Liver (tissue), 9 donors: ENCODE data around the gene CDH26. TPM values are rescaled to one million over a fixed set of nuclear protein-coding genes. Genes with fewer than 3 reads are reported as not detected.

Source experiments
- DNase-seq: peaks from one replicate; pipeline ENCODE4 v3.0.0-alpha.2; 2017; ENCODE audit warnings: low spot score
- H3K27ac ChIP-seq, 2 donors: one replicate each; pipeline ENCODE4 v1.7.0; 2013; ENCODE audit warnings: inconsistent platforms in 2 of 2, low read length in 2 of 2, control low read depth in 1 of 2, low read depth in 1 of 2, mild to moderate bottlenecking in 1 of 2
- H3K27me3 ChIP-seq, 4 donors: one replicate each; pipeline versions ENCODE4 v1.6.1 to v1.7.0; 2013; ENCODE audit warnings: low read length in 3 of 4, inconsistent platforms in 1 of 4, mild to moderate bottlenecking in 1 of 4, moderate library complexity in 1 of 4; ENCODE audit not compliant: control insufficient read depth in 4 of 4, insufficient read depth in 4 of 4
- H3K36me3 ChIP-seq, 4 donors: one replicate each; pipeline versions ENCODE4 v1.6.1 to v1.7.0; 2013; ENCODE audit warnings: low read length in 3 of 4, mild to moderate bottlenecking in 3 of 4, low read depth in 1 of 4, moderate library complexity in 1 of 4; ENCODE audit not compliant: control insufficient read depth in 4 of 4, insufficient read depth in 3 of 4
- H3K4me1 ChIP-seq, 4 donors: one replicate each; pipeline versions ENCODE4 v1.6.1 to v1.7.0; 2013; ENCODE audit warnings: low read length in 3 of 4, mild to moderate bottlenecking in 3 of 4, moderate library complexity in 1 of 4; ENCODE audit not compliant: control insufficient read depth in 4 of 4, insufficient read depth in 4 of 4
- H3K4me3 ChIP-seq, 3 donors: one replicate each; pipeline versions ENCODE4 v1.6.1 to v1.7.0; 2013; ENCODE audit warnings: low read length in 3 of 3, control low read depth in 1 of 3, low read depth in 1 of 3, mild to moderate bottlenecking in 1 of 3
- H3K9ac ChIP-seq, 2 donors: one replicate each; pipeline ENCODE4 v1.7.0; 2013; ENCODE audit warnings: low read length in 2 of 2, mild to moderate bottlenecking in 2 of 2, moderate library complexity in 2 of 2, control low read depth in 1 of 2, low read depth in 1 of 2
- H3K9me3 ChIP-seq, 4 donors: one replicate each; pipeline versions ENCODE4 v1.6.1 to v1.7.0; 2013; ENCODE audit warnings: low read length in 3 of 4; ENCODE audit not compliant: control insufficient read depth in 4 of 4
- ATF3 ChIP-seq: IDR thresholded peaks from 2 replicates; pipeline ENCODE4 v1.6.1; 2016; ENCODE audit warnings: antibody characterized with exemption
- CTCF ChIP-seq: fragments of 150-350 bp; IDR thresholded peaks from 2 replicates; pipeline ENCODE4 v1.5.1; 2017; ENCODE audit warnings: improper control_type of control experiment, low read depth, low read length; ENCODE audit not compliant: missing input control
- EGR1 ChIP-seq, 2 donors: IDR thresholded peaks; 2 replicates each; pipeline ENCODE4 v1.6.1; 2016 to 2018; ENCODE audit warnings: antibody characterized with exemption in 2 of 2, low read depth in 2 of 2
- FOXA1 ChIP-seq: IDR thresholded peaks from 2 replicates; pipeline ENCODE4 v1.6.1; 2016; ENCODE audit warnings: antibody characterized with exemption
- FOXA2 ChIP-seq: IDR thresholded peaks from 2 replicates; pipeline ENCODE4 v1.6.1; 2016; ENCODE audit warnings: antibody characterized with exemption
- GABPA ChIP-seq, 2 donors: IDR thresholded peaks in 1 of 2; conservative IDR thresholded peaks in 1 of 2; 2 replicates each; pipeline ENCODE4 v1.6.1; 2016; ENCODE audit warnings: antibody characterized with exemption in 2 of 2, mild to moderate bottlenecking in 1 of 2, moderate library complexity in 1 of 2
- HNF4A ChIP-seq, 2 donors: conservative IDR thresholded peaks; 2 replicates each; pipeline ENCODE4 v1.6.1; 2016; ENCODE audit warnings: antibody characterized with exemption in 2 of 2, mild to moderate bottlenecking in 2 of 2
- HNF4G ChIP-seq: IDR thresholded peaks from 2 replicates; pipeline ENCODE4 v1.6.1; 2016; ENCODE audit warnings: antibody characterized with exemption
- JUND ChIP-seq, 2 donors: IDR thresholded peaks; 2 replicates each; pipeline ENCODE4 v1.6.1; 2016; ENCODE audit warnings: antibody characterized with exemption in 2 of 2
- NR2F2 ChIP-seq: IDR thresholded peaks from 2 replicates; pipeline ENCODE4 v1.6.1; 2016; ENCODE audit warnings: antibody characterized with exemption
- RAD21 ChIP-seq, 2 donors: IDR thresholded peaks; 2 replicates each; pipeline ENCODE4 v1.6.1; 2016; ENCODE audit warnings: antibody characterized with exemption in 2 of 2, mild to moderate bottlenecking in 2 of 2
- REST ChIP-seq: IDR thresholded peaks from 2 replicates; pipeline ENCODE4 v1.6.1; 2016; ENCODE audit warnings: antibody characterized with exemption, mild to moderate bottlenecking
- RXRA ChIP-seq, 2 donors: IDR thresholded peaks; 2 replicates each; pipeline ENCODE4 v1.6.1; 2017 to 2018; ENCODE audit warnings: antibody characterized with exemption in 2 of 2, mild to moderate bottlenecking in 1 of 2
- SP1 ChIP-seq: IDR thresholded peaks from 2 replicates; pipeline ENCODE4 v1.6.1; 2018; ENCODE audit warnings: antibody characterized with exemption, mild to moderate bottlenecking
- TAF1 ChIP-seq: conservative IDR thresholded peaks from 2 replicates; pipeline ENCODE4 v1.6.1; 2016; ENCODE audit warnings: antibody characterized with exemption, mild to moderate bottlenecking
- YY1 ChIP-seq: IDR thresholded peaks from 2 replicates; pipeline ENCODE4 v1.6.1; 2016; ENCODE audit warnings: antibody characterized with exemption, mild to moderate bottlenecking
- WGBS: extraction: QIAGEN DNeasy Blood & Tissue Kit; methylation state at CpG from one replicate; pipeline ENCODE4 v1.1.7; 2013; 5-methylcytosine and 5-hydroxymethylcytosine counted together
- polyA plus RNA-seq, 2 donors: library from polyadenylated mRNA; stranded (reverse) in 1 of 2; unstranded in 1 of 2; fragments of 200-250 nt in 1 of 2; fragments of >200 nt in 1 of 2; fragmentation: Nextera tagmentation in 1 of 2; extraction: Ambion mirVana in 1 of 2; gene quantifications; one replicate each; pipeline versions ENCODE4 v1.2.1 to v1.2.3, GENCODE V29; 2013 to 2015
- total RNA-seq, 2 donors: library from RNA; depleted of rRNA; stranded (reverse); fragments of >200 nt; gene quantifications; one replicate each; pipeline ENCODE4 v1.2.3, GENCODE V29; 2014
- TF ChIP-seq, protein P1 (sequence below): IDR thresholded peaks from 2 replicates; pipeline ENCODE4 v1.6.1; 2016; ENCODE audit warnings: antibody characterized with exemption
- TF ChIP-seq, protein P2 (sequence below): IDR thresholded peaks from 2 replicates; pipeline ENCODE4 v1.6.1; 2016; ENCODE audit warnings: antibody characterized with exemption
- donor health status: healthy.
- donor health status: healthy.
- donor health status: healthy.
- donor health status: healthy.
- donor health status: healthy.

The CDH26 gene
- total and polyA plus RNA-seq, 4 donors: 0.03 to 0.70 (median 0.43) TPM

- Histone ChIP-seq H3K27ac (no peak overlapping the region), H3K9me3 (peaks cover 0 to 3% (median 0%) of the 10 kb centered on the region in 4 donors), H3K9ac (no peak overlapping the region), H3K4me3 (no peak overlapping the region), H3K4me1 (peaks cover 0 to 3% (median 0%) of the 10 kb centered on the region in 4 donors), H3K27me3 (peaks cover 0 to 2% (median 0%) of the 10 kb centered on the region in 4 donors), H3K36me3 (no peaks in the 10 kb centered on the region)
- TF ChIP-seq RXRA (IDR thresholded peaks at IDR 0.05): no peak
- no peak for TF ChIP-seq EGR1 (IDR thresholded peaks at IDR 0.05; ENCODE audit: low read depth in 2 of 2)
- no peak for TF ChIP-seq FOXA2
- no peak for TF ChIP-seq SP1
- TF ChIP-seq JUND (IDR thresholded peaks at IDR 0.05): no peak
- TF ChIP-seq GABPA (IDR thresholded peaks at IDR 0.05 in 1 of 2, conservative IDR thresholded peaks at IDR 0.05 in 1 of 2): no peak
- TF ChIP-seq REST: no peak
- TF ChIP-seq HNF4A (conservative IDR thresholded peaks at IDR 0.05): no peak
- no peak for TF ChIP-seq CTCF
- TF ChIP-seq FOXA1: no peak
- TF ChIP-seq YY1: no peak
- no peak for TF ChIP-seq ATF3
- TF ChIP-seq RAD21 (IDR thresholded peaks at IDR 0.05): no peak
- TF ChIP-seq, protein P1, sequence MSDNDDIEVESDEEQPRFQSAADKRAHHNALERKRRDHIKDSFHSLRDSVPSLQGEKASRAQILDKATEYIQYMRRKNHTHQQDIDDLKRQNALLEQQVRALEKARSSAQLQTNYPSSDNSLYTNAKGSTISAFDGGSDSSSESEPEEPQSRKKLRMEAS: no peak
- TF ChIP-seq, protein P2, sequence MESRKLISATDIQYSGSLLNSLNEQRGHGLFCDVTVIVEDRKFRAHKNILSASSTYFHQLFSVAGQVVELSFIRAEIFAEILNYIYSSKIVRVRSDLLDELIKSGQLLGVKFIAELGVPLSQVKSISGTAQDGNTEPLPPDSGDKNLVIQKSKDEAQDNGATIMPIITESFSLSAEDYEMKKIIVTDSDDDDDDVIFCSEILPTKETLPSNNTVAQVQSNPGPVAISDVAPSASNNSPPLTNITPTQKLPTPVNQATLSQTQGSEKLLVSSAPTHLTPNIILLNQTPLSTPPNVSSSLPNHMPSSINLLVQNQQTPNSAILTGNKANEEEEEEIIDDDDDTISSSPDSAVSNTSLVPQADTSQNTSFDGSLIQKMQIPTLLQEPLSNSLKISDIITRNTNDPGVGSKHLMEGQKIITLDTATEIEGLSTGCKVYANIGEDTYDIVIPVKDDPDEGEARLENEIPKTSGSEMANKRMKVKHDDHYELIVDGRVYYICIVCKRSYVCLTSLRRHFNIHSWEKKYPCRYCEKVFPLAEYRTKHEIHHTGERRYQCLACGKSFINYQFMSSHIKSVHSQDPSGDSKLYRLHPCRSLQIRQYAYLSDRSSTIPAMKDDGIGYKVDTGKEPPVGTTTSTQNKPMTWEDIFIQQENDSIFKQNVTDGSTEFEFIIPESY: no peak
- no peak for TF ChIP-seq NR2F2
- DNase-seq: no peak
- 88% methylated on average over 9 of the region's 9 CpGs for WGBS
These were observed 18.9 kb downstream of the CDH26 start for GRCh38 chr20:59977086-59977485.

DNA sequence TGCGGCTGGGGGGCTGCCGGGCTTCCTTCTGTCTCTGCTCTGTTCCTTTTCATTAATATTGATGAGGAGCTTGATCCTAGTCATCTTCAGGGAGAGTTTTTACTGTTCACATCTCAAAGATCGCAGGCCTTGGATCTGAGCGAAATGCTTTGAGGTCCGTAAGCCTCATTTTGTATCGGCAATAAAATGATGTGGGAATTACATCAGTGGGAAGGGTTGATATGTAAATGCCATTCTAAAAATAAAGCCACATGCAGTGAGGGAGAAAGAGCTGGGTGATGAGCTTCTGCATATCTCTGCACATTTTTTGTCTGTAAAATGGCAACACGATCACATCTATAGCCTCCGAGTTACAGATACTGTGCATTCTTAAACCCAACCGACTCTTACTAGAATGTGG is 24.9 kb downstream of the CDH26 start:
- Histone ChIP-seq H3K36me3 (no peaks in the 10 kb centered on the region), H3K9me3 (peaks cover 0 to 3% (median 0%) of the 10 kb centered on the region in 4 donors), H3K4me3 (no peak overlapping the region), H3K4me1 (no peaks in the 10 kb centered on the region), H3K27me3 (peaks cover 0 to 2% (median 0%) of the 10 kb centered on the region in 4 donors), H3K27ac (no peak overlapping the region), H3K9ac (no peak overlapping the region)
- TF ChIP-seq YY1: no peak
- TF ChIP-seq TAF1: no peak
- no peak for TF ChIP-seq GABPA (IDR thresholded peaks at IDR 0.05 in 1 of 2, conservative IDR thresholded peaks at IDR 0.05 in 1 of 2)
- no peak for TF ChIP-seq EGR1 (IDR thresholded peaks at IDR 0.05; ENCODE audit: low read depth in 2 of 2)
- no peak for TF ChIP-seq SP1
- no peak for TF ChIP-seq NR2F2
- no peak for TF ChIP-seq HNF4G
- no peak for TF ChIP-seq ATF3
- no peak for TF ChIP-seq REST
- no peak for TF ChIP-seq CTCF
- no peak for TF ChIP-seq FOXA1
- WGBS: 95% methylated on average over 9 of the region's 9 CpGs
- no peak for DNase-seq
